Neural cell (in vitro differentiated cells): Measurements from ENCODE around the gene WDR36. TPM values are rescaled to one million over a fixed set of nuclear protein-coding genes. Genes with fewer than 3 reads are reported as not detected.

Experiments
- H2AFZ ChIP-seq: fragments of 200-600, 300-800 bp; sonication (generic), shearing (Covaris generic); 2 replicates; pipeline ENCODE4 v1.6.0; 2014; ENCODE audit warnings: low read depth, mild to moderate bottlenecking, antibody characterized with exemption, low read length, moderate library complexity
- H3F3A ChIP-seq: fragments of 200-600 bp; shearing (Covaris generic); 2 replicates; pipeline ENCODE4 v1.6.1; 2016; ENCODE audit warnings: mild to moderate bottlenecking, moderate library complexity, mixed read lengths, antibody characterized with exemption, low read length; ENCODE audit not compliant: insufficient read depth, poor library complexity, severe bottlenecking
- H3K27ac ChIP-seq: fragments of 200-600, 300-800 bp; sonication (generic), shearing (Covaris generic); 2 replicates; pipeline ENCODE4 v1.5.1; 2014; ENCODE audit warnings: mild to moderate bottlenecking, low read length, moderate library complexity
- H3K27me3 ChIP-seq: fragments of 300-800, 200-600 bp; sonication (generic), shearing (Covaris generic); 2 replicates; pipeline ENCODE4 v1.6.0; 2014; ENCODE audit warnings: mild to moderate bottlenecking, low read depth, low read length, moderate library complexity; ENCODE audit not compliant: insufficient read depth
- H3K36me3 ChIP-seq: fragments of 300-800, 200-600 bp; sonication (generic), shearing (Covaris generic); 2 replicates; pipeline ENCODE4 v1.5.1; 2014; ENCODE audit warnings: mild to moderate bottlenecking, antibody characterized with exemption, low read length, moderate library complexity; ENCODE audit not compliant: insufficient read depth
- H3K4me2 ChIP-seq: fragments of 300-800, 200-600 bp; sonication (generic), shearing (Covaris generic); 2 replicates; pipeline ENCODE4 v1.6.0; 2014; ENCODE audit warnings: mild to moderate bottlenecking, low read length
- H3K4me3 ChIP-seq: fragments of 300-800, 200-600 bp; sonication (generic), shearing (Covaris generic); 2 replicates; pipeline ENCODE4 v1.5.1; 2014; ENCODE audit warnings: mild to moderate bottlenecking, low read length, moderate library complexity
- H3K79me2 ChIP-seq: fragments of 200-600 bp; shearing (Covaris generic); replicated peaks from 2 replicates; pipeline ENCODE4 v1.6.0; 2014; ENCODE audit warnings: mild to moderate bottlenecking, low read length, moderate library complexity; ENCODE audit not compliant: insufficient read depth
- H3K9ac ChIP-seq: fragments of 300-800, 200-600 bp; sonication (generic), shearing (Covaris generic); 2 replicates; pipeline ENCODE4 v1.6.1; 2016; ENCODE audit warnings: mild to moderate bottlenecking, low read length, mixed read lengths
- H3K9me2 ChIP-seq: fragments of 200-600 bp; shearing (Covaris generic); 2 replicates; pipeline ENCODE4 v1.6.1; 2016; ENCODE audit warnings: mild to moderate bottlenecking, low read length, mixed read lengths; ENCODE audit not compliant: insufficient read depth
- H3K9me3 ChIP-seq: fragments of 200-600, 300-800 bp; sonication (generic), shearing (Covaris generic); 2 replicates; pipeline ENCODE4 v1.6.1; 2016; ENCODE audit warnings: mild to moderate bottlenecking, mixed run types, low read length, moderate library complexity, mixed read lengths
- H4K20me1 ChIP-seq: fragments of 200-600 bp; shearing (Covaris generic); 2 replicates; pipeline ENCODE4 v1.6.1; 2016; ENCODE audit warnings: mild to moderate bottlenecking, mixed run types; ENCODE audit not compliant: insufficient read depth
- CTCF ChIP-seq: fragments of 450-650 bp; IDR thresholded peaks from 2 replicates; pipeline ENCODE4 v1.5.1; 2014; ENCODE audit warnings: antibody characterized with exemption, mild to moderate bottlenecking, moderate library complexity; ENCODE audit not compliant: poor library complexity, severe bottlenecking
- EP300 ChIP-seq: fragments of 450-650 bp; conservative IDR thresholded peaks from 2 replicates; pipeline ENCODE4 v1.6.1; 2014; ENCODE audit warnings: antibody characterized with exemption, mild to moderate bottlenecking, moderate library complexity; ENCODE audit not compliant: poor library complexity, severe bottlenecking
- EZH2 ChIP-seq: fragments of 200-600, 300-800 bp; shearing (Covaris generic), sonication (generic); IDR thresholded peaks from 2 replicates; pipeline ENCODE4 v1.6.1; 2014; ENCODE audit warnings: antibody characterized with exemption, low read length, borderline replicate concordance, mild to moderate bottlenecking; ENCODE audit not compliant: insufficient read depth, poor library complexity, severe bottlenecking
- MXI1 ChIP-seq: fragments of 450-650 bp; conservative IDR thresholded peaks from 2 replicates; pipeline ENCODE4 v1.6.1; 2014; ENCODE audit warnings: antibody characterized with exemption, mild to moderate bottlenecking; ENCODE audit not compliant: poor library complexity, severe bottlenecking
- POLR2AphosphoS5 ChIP-seq: IDR thresholded peaks from 2 replicates; pipeline ENCODE4 v1.6.1; 2012
- RAD21 ChIP-seq: fragments of 450-650 bp; conservative IDR thresholded peaks from 2 replicates; pipeline ENCODE4 v1.6.1; 2014; ENCODE audit warnings: antibody characterized with exemption, mild to moderate bottlenecking, moderate library complexity
- REST ChIP-seq: IDR thresholded peaks from 2 replicates; pipeline ENCODE4 v1.6.1; 2012; ENCODE audit warnings: borderline replicate concordance
- SMC3 ChIP-seq: fragments of 450-650 bp; conservative IDR thresholded peaks from 2 replicates; pipeline ENCODE4 v1.6.1; 2014; ENCODE audit warnings: antibody characterized with exemption, mild to moderate bottlenecking, moderate library complexity; ENCODE audit not compliant: poor library complexity
- TAF1 ChIP-seq: IDR thresholded peaks from 2 replicates; pipeline ENCODE4 v1.6.1; 2012; ENCODE audit warnings: low read depth
- polyA plus RNA-seq: library from polyadenylated mRNA; depleted of rRNA; stranded (reverse); fragments of >200 nt; gene quantifications from 2 replicates; pipeline ENCODE4 v1.2.3, GENCODE V29; 2014

The WDR36 gene
- polyA plus RNA-seq, 1 donor from 2014 or later = 25.8 TPM

- Histone ChIP-seq H3K4me3 (no peak overlapping the region), H4K20me1 (no peaks in the 10 kb centered on the region), H3K9ac (no peak overlapping the region), H3K9me2 (no peaks in the 10 kb centered on the region), H3F3A (no peaks in the 10 kb centered on the region), H2AFZ (no peak overlapping the region), H3K27ac (no peak overlapping the region), H3K9me3 (no peaks in the 10 kb centered on the region), H3K79me2 (no peaks in the 10 kb centered on the region), H3K27me3 (no peaks in the 10 kb centered on the region), H3K36me3 (peaks cover 8% of the 10 kb centered on the region), H3K4me2 (no peak overlapping the region)
- no peak for TF ChIP-seq REST
Measured at GRCh38 chr5:111124793-111125192, 32.6 kb downstream of the WDR36 start.

GRCh38 chr5:111126896-111127295 is 34.7 kb downstream of the WDR36 start:
- peaks cover 8% of the 10 kb centered on the region for H3K36me3 ChIP-seq
- H3K4me2 ChIP-seq = no peak overlapping the region
- no peak overlapping the region for H3K4me3 ChIP-seq
- no peaks in the 10 kb centered on the region for H3K27me3 ChIP-seq
- H3K9ac ChIP-seq = no peak overlapping the region
- no peaks in the 10 kb centered on the region for H3K9me3 ChIP-seq
- H4K20me1 ChIP-seq = no peaks in the 10 kb centered on the region
- no peaks in the 10 kb centered on the region for H3K9me2 ChIP-seq
- no peak overlapping the region for H3K27ac ChIP-seq
- no peaks in the 10 kb centered on the region for H3F3A ChIP-seq
- no peak overlapping the region for H2AFZ ChIP-seq
- no peaks in the 10 kb centered on the region for H3K79me2 ChIP-seq
- no peak for TF ChIP-seq MXI1
- TF ChIP-seq EZH2 = no peak
- TF ChIP-seq POLR2AphosphoS5 = no peak
- TF ChIP-seq EP300 = no peak
- no peak for TF ChIP-seq CTCF
- no peak for TF ChIP-seq SMC3
- no peak for TF ChIP-seq TAF1
- TF ChIP-seq REST = no peak
- TF ChIP-seq RAD21 = no peak
